ENCODE data around the gene OR8A1. TPM values are rescaled to one million over a fixed set of nuclear protein-coding genes. Genes with fewer than 3 reads are reported as not detected.

Gene OR8A1
- total RNA-seq, 1 experiment from 2014 or later: not detected

- Histone ChIP-seq H2BK5ac (ENCODE audit: insufficient read length, low read length) (no peak overlapping the region), H2BK120ac (ENCODE audit: low read depth, low read length, poor library complexity, severe bottlenecking) (no peak overlapping the region), H3K4ac (ENCODE audit: low read depth, low read length) (no peak overlapping the region), H2BK20ac (ENCODE audit: low read depth, low read length, poor library complexity, severe bottlenecking) (no peak overlapping the region), H3K27ac (ENCODE audit: insufficient read length, low read depth, low read length) (no peak overlapping the region), H3K23ac (ENCODE audit: insufficient read length, low read depth, low read length) (no peak overlapping the region), H4K91ac (ENCODE audit: insufficient read length, low read depth, low read length) (no peak overlapping the region), H3K18ac (ENCODE audit: insufficient read length, low read depth, low read length) (no peak overlapping the region), H4K8ac (replicated peaks; ENCODE audit: insufficient read length, low read depth, low read length) (no peak overlapping the region), H4K5ac (ENCODE audit: insufficient read length, low read depth, low read length) (no peak overlapping the region), H3K79me2 (ENCODE audit: insufficient read depth, low read length) (no peaks in the 10 kb centered on the region), H3K79me1 (ENCODE audit: insufficient read depth, low read depth, low read length, poor library complexity, severe bottlenecking) (no peaks in the 10 kb centered on the region), H3K9ac (ENCODE audit: extremely low read depth, insufficient read length, low read length) (no peak overlapping the region), H2BK15ac (ENCODE audit: low read depth, low read length) (no peak overlapping the region), H3K27me3 (ENCODE audit: insufficient read depth, low read length) (no peaks in the 10 kb centered on the region), H3T11ph (ENCODE audit: low read length) (no peak overlapping the region), H3K4me2 (ENCODE audit: insufficient read depth, insufficient read length, low read length) (no peak overlapping the region), H3K23me2 (ENCODE audit: insufficient read length, low read depth, low read length, poor library complexity, severe bottlenecking) (no peaks in the 10 kb centered on the region), H2AK5ac (ENCODE audit: insufficient read length, low read length) (no peak overlapping the region), H3K56ac (ENCODE audit: insufficient read length, low read depth, low read length) (no peak overlapping the region), H4K20me1 (ENCODE audit: control insufficient read depth, insufficient read depth, insufficient read length) (no peaks in the 10 kb centered on the region), H2BK12ac (ENCODE audit: insufficient read length, low read depth, low read length) (no peak overlapping the region), H2AFZ (ENCODE audit: low read length) (no peak overlapping the region), H3K4me1 (ENCODE audit: insufficient read depth, low read length) (no peaks in the 10 kb centered on the region), H3K14ac (ENCODE audit: insufficient read depth, low read length) (no peak overlapping the region), H3K9me3 (ENCODE audit: control insufficient read depth, low read depth, low read length) (no peaks in the 10 kb centered on the region)
- Mint-ChIP-seq H3K36me3 (ENCODE audit: insufficient read depth in 1 of 3, low read depth in 3 of 3) (no peaks in the 10 kb centered on the region; a peak in 1 of 7 replicates), H3K9me3 (no peaks in the 10 kb centered on the region; a peak in 1 of 5 replicates), H3K27me3 (ENCODE audit: low read depth) (no peaks in the 10 kb centered on the region), H3K4me3 (no peak overlapping the region), H3K27ac (no peak overlapping the region), H3K4me1 (no peaks in the 10 kb centered on the region)
- DNase-seq: no peak
- TF ChIP-seq CTCF (conservative IDR thresholded peaks at IDR 0.05): no peak
- no CpG with 5 or more reads among the region's 6 CpGs for WGBS (ENCODE audit: extremely low coverage, insufficient read length, low lambda C conversion rate)
Measured at GRCh38 chr11:124577716-124578427, 8.1 kb downstream of the OR8A1 start.

Data from H9 (cell line).